Activated CD8-positive, alpha-beta memory T cell treated with anti-CD3 and anti-CD28 coated beads for 36 hours (primary cell): Measurements from ENCODE around the gene C1orf174. TPM values are rescaled to one million over a fixed set of nuclear protein-coding genes. Genes with fewer than 3 reads are reported as not detected.

Source experiments
- CTCF ChIA-PET: fragments of 350-600 bp; sonication (Branson Sonifier 250); formaldehyde crosslinking; loops from one replicate; lab custom pipeline; 2021; ENCODE audit warnings: antibody characterized with exemption; lab: Charles Lee
- POLR2A ChIA-PET: fragments of 350-600 bp; sonication (Branson Sonifier 250); formaldehyde crosslinking; loops from one replicate; lab custom pipeline; 2021; ENCODE audit warnings: antibody characterized with exemption; lab: Charles Lee
- total RNA-seq, 2 experiments: library from RNA; stranded (reverse); gene quantifications; one replicate each; pipeline ENCODE4 v1.2.3, GENCODE V29; 2021

C1orf174 gene
- total RNA-seq, 2 experiments from 2014 or later: 51.8 to 52.2 TPM

GRCh38 chr1:3884966-3885365 lies 15.1 kb downstream of the C1orf174 start:
- CTCF ChIA-PET: interaction anchor here (0.8 kb wide), 1 partner anchor 14 kb away, joined by 3 read pairs; no protein-coding TSS in a partner anchor
- POLR2A ChIA-PET: no interaction called here

GRCh38 chr1:3883194-3883925 lies 16.7 kb downstream of the C1orf174 start:
- POLR2A ChIA-PET: no interaction called here
- CTCF ChIA-PET: interaction anchor here (1.0 kb wide), 1 partner anchor 16 kb away, joined by 4 read pairs; the partner anchor contains the start of gene C1orf174

GRCh38 chr1:3881193-3881480 lies 18.9 kb downstream of the C1orf174 start:
- ChIA-PET POLR2A (no interaction called here), CTCF (no interaction called here)

GRCh38 chr1:3880429-3881192 lies 19.5 kb downstream of the C1orf174 start:
- CTCF ChIA-PET: no interaction called here
- POLR2A ChIA-PET: interaction anchor here (0.5 kb wide), 1 partner anchor 26 kb away, joined by 3 read pairs; no protein-coding TSS in a partner anchor

- ChIA-PET CTCF (no interaction called here), POLR2A (no interaction called here)
Observed at GRCh38 chr1:3879787-3880428, 20.2 kb downstream of the C1orf174 start.

GRCh38 chr1:3879099-3879498 lies 21.0 kb downstream of the C1orf174 start:
- CTCF ChIA-PET: no interaction called here
- POLR2A ChIA-PET: no interaction called here

GRCh38 chr1:3876716-3877115 lies 23.4 kb downstream of the C1orf174 start:
- POLR2A ChIA-PET: no interaction called here
- CTCF ChIA-PET: no interaction called here

- ChIA-PET CTCF (no interaction called here), POLR2A (no interaction called here)
Observed at GRCh38 chr1:3874736-3875135, 25.3 kb downstream of the C1orf174 start.

- ChIA-PET POLR2A (no interaction called here), CTCF (no interaction called here)
Observed at GRCh38 chr1:3872546-3872945, 27.5 kb downstream of the C1orf174 start.

GRCh38 chr1:3871451-3871805 lies 28.6 kb downstream of the C1orf174 start:
- POLR2A ChIA-PET: no interaction called here
- CTCF ChIA-PET: no interaction called here

GRCh38 chr1:3869751-3870301 lies 30.2 kb downstream of the C1orf174 start:
- CTCF ChIA-PET: no interaction called here
- POLR2A ChIA-PET: no interaction called here

GRCh38 chr1:3868464-3869006 lies 31.5 kb downstream of the C1orf174 start:
- POLR2A ChIA-PET: no interaction called here
- CTCF ChIA-PET: no interaction called here

- ChIA-PET CTCF (no interaction called here), POLR2A (no interaction called here)
Observed at GRCh38 chr1:3865606-3866160, 34.4 kb downstream of the C1orf174 start.

GRCh38 chr1:3864884-3865283 lies 35.2 kb downstream of the C1orf174 start:
- POLR2A ChIA-PET: no interaction called here
- CTCF ChIA-PET: no interaction called here

- ChIA-PET CTCF (no interaction called here), POLR2A (no interaction called here)
Observed at GRCh38 chr1:3863231-3863935, 36.7 kb downstream of the C1orf174 start.

GRCh38 chr1:3858231-3858981 lies 41.7 kb downstream of the C1orf174 start:
- CTCF ChIA-PET: interaction anchor here (1.2 to 2.1 kb wide), 3 partner anchors 32 to 49 kb away, joined by 4 to 6 read pairs (median 6); partner anchors contain the start of gene C1orf174

GRCh38 chr1:3857791-3858129 lies 42.3 kb downstream of the C1orf174 start:
- ChIA-PET POLR2A (interaction anchor here (1.6 kb wide), 1 partner anchor 42 kb away, joined by 10 read pairs; the partner anchor contains the start of gene C1orf174), CTCF (interaction anchor here (0.8 to 2.1 kb wide), 3 partner anchors 42 to 49 kb away, joined by 3 to 6 read pairs (median 6); partner anchors contain the start of gene C1orf174)

More at GRCh38 chr1:3858231-3858981, 41.7 kb downstream of the C1orf174 start:
- POLR2A ChIA-PET: interaction anchor here (1.6 kb wide), 1 partner anchor 41 kb away, joined by 10 read pairs; the partner anchor contains the start of gene C1orf174
